K562 (cell line): ENCODE measurements around the gene FMO3.

ENCODE experiments used
- EP300 ChIP-seq: IDR thresholded peaks from 2 replicates; pipeline ENCODE4 v1.6.1; 2012; ENCODE audit warnings: low read length, improper control_type of control experiment
- EZH2 ChIP-seq: IDR thresholded peaks from 2 replicates; pipeline ENCODE4 v1.6.1; 2012; ENCODE audit warnings: low read depth, mild to moderate bottlenecking, inconsistent platforms, low read length, borderline replicate concordance
- GABPA ChIP-seq: fragments of 200-800 bp; sonication (Bioruptor generic); conservative IDR thresholded peaks from 2 replicates; pipeline ENCODE4 v1.6.1; 2016; ENCODE audit warnings: low read depth, missing genetic modification characterization, missing compliant biosample characterization
- POLR2A ChIP-seq: fragments of 450-650 bp; conservative IDR thresholded peaks from 2 replicates; pipeline ENCODE4 v1.6.1; 2016
- POLR2AphosphoS5 ChIP-seq: IDR thresholded peaks from 2 replicates; pipeline ENCODE4 v1.6.1; 2011; ENCODE audit warnings: mild to moderate bottlenecking, low read depth, low read length, moderate library complexity; ENCODE audit not compliant: control insufficient read depth, insufficient read depth
- SIN3B ChIP-seq: fragments of 450-650 bp; IDR thresholded peaks from 2 replicates; pipeline ENCODE4 v1.6.1; 2017; ENCODE audit warnings: low read depth, mild to moderate bottlenecking, moderate library complexity
- ZNF699 ChIP-seq: fragments of 250-450 bp; sonication (Bioruptor Pico); IDR thresholded peaks from 2 replicates; pipeline ENCODE4 v1.8.0; 2021; ENCODE audit warnings: mild to moderate bottlenecking, moderate library complexity; ENCODE audit not compliant: insufficient replicate concordance
- TF ChIP-seq, protein P1 (sequence below), 3 experiments: IDR thresholded peaks in 2 of 3; conservative IDR thresholded peaks in 1 of 3; 2 replicates each; pipeline ENCODE4 v1.5.1; 2011 to 2012; ENCODE audit warnings: low read length in 3 of 3, mild to moderate bottlenecking in 3 of 3, control low read depth in 2 of 3, improper control_type of control experiment in 1 of 3, inconsistent platforms in 1 of 3, low read depth in 1 of 3, mixed read lengths in 1 of 3, moderate library complexity in 1 of 3; ENCODE audit not compliant: insufficient read depth in 2 of 3
- TF ChIP-seq, protein P2 (sequence below): fragments of 250-450 bp; sonication (Bioruptor Pico); IDR thresholded peaks from 2 replicates; pipeline ENCODE4 v1.5.1; 2021; ENCODE audit warnings: mild to moderate bottlenecking

DNA sequence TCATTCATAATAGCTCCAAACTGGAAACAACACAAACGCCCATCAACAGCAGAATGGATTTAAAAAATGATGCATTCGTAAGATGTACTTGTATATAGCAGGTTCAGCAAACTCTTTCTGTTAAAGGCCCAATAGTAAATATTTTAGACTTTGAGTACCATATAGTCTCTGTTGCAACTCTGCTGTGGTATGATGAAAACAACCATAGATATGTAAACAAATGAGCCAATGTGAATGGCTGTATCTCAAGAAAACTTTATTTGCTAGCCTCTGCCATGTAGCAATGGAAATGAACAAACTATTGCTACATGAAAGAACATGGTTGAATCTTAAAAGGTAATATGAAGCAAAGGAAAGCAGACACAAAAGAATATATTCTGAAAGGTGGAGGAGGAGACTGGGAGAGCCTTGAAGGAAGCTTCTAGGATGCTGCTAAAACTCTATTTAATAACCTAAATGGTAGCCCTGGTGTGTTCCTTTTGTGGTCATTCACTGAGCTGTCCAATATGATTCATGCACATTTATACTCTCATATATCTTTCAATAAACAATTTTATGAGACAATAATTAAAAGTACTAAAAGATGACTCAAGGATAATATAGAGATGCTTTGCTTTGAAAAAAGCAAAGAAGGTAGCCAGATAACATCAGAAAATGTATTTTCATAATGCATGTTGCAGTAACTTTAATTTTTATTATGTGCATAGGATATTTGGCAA, 29.1 kb upstream of the FMO3 start:
- TF ChIP-seq, protein P1, sequence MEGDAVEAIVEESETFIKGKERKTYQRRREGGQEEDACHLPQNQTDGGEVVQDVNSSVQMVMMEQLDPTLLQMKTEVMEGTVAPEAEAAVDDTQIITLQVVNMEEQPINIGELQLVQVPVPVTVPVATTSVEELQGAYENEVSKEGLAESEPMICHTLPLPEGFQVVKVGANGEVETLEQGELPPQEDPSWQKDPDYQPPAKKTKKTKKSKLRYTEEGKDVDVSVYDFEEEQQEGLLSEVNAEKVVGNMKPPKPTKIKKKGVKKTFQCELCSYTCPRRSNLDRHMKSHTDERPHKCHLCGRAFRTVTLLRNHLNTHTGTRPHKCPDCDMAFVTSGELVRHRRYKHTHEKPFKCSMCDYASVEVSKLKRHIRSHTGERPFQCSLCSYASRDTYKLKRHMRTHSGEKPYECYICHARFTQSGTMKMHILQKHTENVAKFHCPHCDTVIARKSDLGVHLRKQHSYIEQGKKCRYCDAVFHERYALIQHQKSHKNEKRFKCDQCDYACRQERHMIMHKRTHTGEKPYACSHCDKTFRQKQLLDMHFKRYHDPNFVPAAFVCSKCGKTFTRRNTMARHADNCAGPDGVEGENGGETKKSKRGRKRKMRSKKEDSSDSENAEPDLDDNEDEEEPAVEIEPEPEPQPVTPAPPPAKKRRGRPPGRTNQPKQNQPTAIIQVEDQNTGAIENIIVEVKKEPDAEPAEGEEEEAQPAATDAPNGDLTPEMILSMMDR (IDR thresholded peaks at IDR 0.05 in 2 of 3, conservative IDR thresholded peaks at IDR 0.05 in 1 of 3; ENCODE audit: insufficient read depth in 2 of 3, low read depth in 1 of 3, low read length in 3 of 3), result no peak
- TF ChIP-seq POLR2A (no peak), EZH2 (no peak), ZNF699 (CRISPR knock-in tag) (no peak), EP300 (no peak), SIN3B (no peak), GABPA (tag) (no peak), POLR2AphosphoS5 (no peak)
- TF ChIP-seq, protein P2, sequence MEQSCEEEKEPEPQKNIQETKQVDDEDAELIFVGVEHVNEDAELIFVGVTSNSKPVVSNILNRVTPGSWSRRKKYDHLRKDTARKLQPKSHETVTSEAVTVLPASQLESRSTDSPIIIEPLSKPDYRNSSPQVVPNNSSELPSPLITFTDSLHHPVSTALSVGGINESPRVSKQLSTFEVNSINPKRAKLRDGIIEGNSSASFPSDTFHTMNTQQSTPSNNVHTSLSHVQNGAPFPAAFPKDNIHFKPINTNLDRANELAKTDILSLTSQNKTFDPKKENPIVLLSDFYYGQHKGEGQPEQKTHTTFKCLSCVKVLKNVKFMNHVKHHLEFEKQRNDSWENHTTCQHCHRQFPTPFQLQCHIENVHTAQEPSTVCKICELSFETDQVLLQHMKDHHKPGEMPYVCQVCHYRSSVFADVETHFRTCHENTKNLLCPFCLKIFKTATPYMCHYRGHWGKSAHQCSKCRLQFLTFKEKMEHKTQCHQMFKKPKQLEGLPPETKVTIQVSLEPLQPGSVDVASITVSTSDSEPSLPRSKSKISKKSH (CRISPR knock-in tag), result no peak
